ENCODE measurements around the gene TMEM258.
A peak's percentile ranks its signal among the peaks of the same experiment; 100 is the strongest.

The TMEM258 gene

GRCh38 chr11:61764606-61765260, 27.7 kb downstream of the TMEM258 start:
- peak; percentile 77 for DNase-seq (ENCODE audit: low read depth)
- no peak for TF ChIP-seq CTCF (IDR thresholded peaks at IDR 0.05; ENCODE audit: low read length, missing control alignments)
- H3K4me3 ChIP-seq (replicated peaks; ENCODE audit: low read depth, low read length), result no peak overlapping the region

DNA sequence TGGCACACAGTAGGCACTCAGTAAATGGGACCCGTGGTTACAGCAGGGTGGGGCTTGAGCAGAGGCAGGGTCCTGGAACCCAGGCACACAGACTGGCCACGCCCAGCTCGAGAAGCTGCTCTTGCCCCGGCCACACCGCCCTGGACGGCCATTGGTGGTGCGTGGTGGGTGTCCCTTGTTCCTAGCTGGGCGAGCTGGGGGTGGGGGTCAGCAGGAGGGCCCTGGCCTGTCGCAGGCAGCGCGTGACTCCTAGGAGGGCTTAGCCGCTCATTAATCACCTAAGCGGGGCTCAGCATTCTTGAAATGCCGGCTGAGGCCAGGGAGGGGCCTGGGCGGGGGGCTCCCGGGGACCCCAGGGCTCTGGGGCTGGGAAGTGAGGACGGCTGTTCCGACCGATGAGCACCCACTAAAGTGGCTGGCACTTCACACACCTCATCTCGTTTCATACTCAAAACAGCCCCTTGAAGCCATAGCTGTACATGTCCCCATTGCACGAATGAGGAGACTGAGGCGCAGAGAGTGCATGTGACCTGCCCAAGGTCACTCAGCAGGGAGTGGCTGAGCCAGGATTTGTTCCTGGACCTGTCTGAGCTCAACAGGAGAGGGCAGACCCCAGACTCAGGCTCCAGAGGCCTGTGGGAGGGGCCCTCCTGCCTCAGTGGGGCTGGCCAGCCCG, 28.3 kb downstream of the TMEM258 start:
- H3K4me3 ChIP-seq (replicated peaks; ENCODE audit: low read depth, low read length), result no peak overlapping the region
- DNase-seq (ENCODE audit: low read depth), result no peak
- no peak for TF ChIP-seq CTCF (IDR thresholded peaks at IDR 0.05; ENCODE audit: low read length, missing control alignments)

DNA sequence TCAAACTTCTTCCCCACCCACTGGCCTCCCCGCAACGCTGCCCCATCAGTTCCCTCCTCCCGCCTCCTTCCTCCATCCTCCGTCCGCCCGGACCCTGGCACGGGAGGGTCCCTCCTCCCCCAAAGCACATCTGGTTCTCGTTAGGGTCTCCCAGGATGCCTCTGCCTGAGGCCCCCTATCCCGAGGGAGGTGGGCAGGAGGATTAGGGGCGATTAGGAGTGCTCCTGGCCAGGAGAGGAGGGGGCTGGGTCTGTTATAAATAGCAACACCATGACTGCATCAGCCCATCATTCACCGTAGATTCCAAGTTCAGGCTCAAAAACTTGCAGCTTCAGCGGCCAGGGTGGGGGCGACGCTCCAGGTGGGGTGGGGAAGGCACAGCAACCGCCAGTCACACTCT, 29.6 kb downstream of the TMEM258 start:
- no peak overlapping the region for H3K4me3 ChIP-seq (replicated peaks; ENCODE audit: low read depth, low read length)
- no peak for TF ChIP-seq CTCF (IDR thresholded peaks at IDR 0.05; ENCODE audit: low read length, missing control alignments)
- DNase-seq (ENCODE audit: low read depth), result no peak

DNA sequence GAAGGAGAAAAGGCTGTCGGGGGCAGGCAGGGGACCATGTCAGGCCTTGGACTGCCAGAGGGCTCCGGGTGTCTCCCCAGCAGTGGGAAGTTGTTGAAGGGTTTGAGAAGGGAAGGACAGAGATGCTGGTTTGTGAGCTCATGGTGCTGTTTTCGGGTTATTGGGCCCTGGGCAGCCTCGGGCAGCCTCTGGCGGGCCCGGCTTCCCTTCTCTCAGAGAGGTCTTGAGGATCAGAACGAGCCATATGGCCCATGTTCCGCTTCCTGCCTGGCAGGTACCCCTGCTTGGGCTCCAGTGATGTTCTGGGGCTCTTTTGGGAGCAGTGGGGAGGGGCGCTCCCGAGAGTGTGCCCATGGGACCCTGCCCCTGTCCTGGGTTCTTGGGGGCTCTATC, 30.2 kb downstream of the TMEM258 start:
- no peak for TF ChIP-seq CTCF (IDR thresholded peaks at IDR 0.05; ENCODE audit: low read length, missing control alignments)
- DNase-seq (ENCODE audit: low read depth), result no peak
- H3K4me3 ChIP-seq (replicated peaks; ENCODE audit: low read depth, low read length), result no peak overlapping the region

GRCh38 chr11:61761440-61762222, 30.8 kb downstream of the TMEM258 start:
- no peak for TF ChIP-seq CTCF (IDR thresholded peaks at IDR 0.05; ENCODE audit: low read length, missing control alignments)
- no peak overlapping the region for H3K4me3 ChIP-seq (replicated peaks; ENCODE audit: low read depth, low read length)
- DNase-seq (ENCODE audit: low read depth), result no peak

DNA sequence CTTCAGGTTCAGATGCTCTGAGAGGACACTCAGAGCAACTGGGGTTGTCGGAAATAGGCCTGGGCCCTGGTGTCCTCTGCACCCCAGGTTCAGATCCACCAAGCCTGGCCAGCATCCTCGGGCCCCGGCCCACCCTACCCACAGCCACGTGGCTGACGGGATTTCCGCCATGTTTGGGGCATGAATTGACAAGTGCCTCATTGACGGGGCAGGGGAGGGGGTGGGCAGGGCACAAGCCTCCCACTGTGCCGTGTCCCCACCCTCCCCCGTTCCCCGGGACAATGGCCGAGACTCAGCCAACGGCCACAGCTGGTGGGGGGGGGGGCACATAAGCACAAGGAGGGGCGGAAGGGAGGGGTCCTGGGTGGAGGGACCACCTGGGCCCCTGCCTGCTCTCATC, 31.5 kb downstream of the TMEM258 start:
- H3K4me3 ChIP-seq (replicated peaks; ENCODE audit: low read depth, low read length), result no peak overlapping the region
- DNase-seq (ENCODE audit: low read depth), result no peak
- no peak for TF ChIP-seq CTCF (IDR thresholded peaks at IDR 0.05; ENCODE audit: low read length, missing control alignments)
